Subcutaneous abdominal adipose tissue (tissue), 5 donors: Measurements from ENCODE around the gene TRMU.

Experiments
- H3K27ac ChIP-seq: one replicate; pipeline ENCODE4 v1.7.0; 2013; ENCODE audit warnings: low read depth, mild to moderate bottlenecking, inconsistent platforms, low read length, moderate library complexity
- H3K27me3 ChIP-seq, 5 donors: one replicate each; pipeline ENCODE4 v1.7.0; 2013; ENCODE audit warnings: low read length in 5 of 5, inconsistent platforms in 1 of 5; ENCODE audit not compliant: control insufficient read depth in 5 of 5, insufficient read depth in 4 of 5
- H3K36me3 ChIP-seq, 5 donors: one replicate each; pipeline ENCODE4 v1.7.0; 2013; ENCODE audit warnings: low read length in 5 of 5; ENCODE audit not compliant: control insufficient read depth in 5 of 5, insufficient read depth in 5 of 5
- H3K4me1 ChIP-seq, 5 donors: one replicate each; pipeline ENCODE4 v1.7.0; 2013; ENCODE audit warnings: low read length in 5 of 5, mild to moderate bottlenecking in 3 of 5, moderate library complexity in 1 of 5; ENCODE audit not compliant: control insufficient read depth in 5 of 5, insufficient read depth in 5 of 5
- H3K4me3 ChIP-seq, 5 donors: one replicate each; pipeline ENCODE4 v1.7.0; 2013; ENCODE audit warnings: low read length in 5 of 5, low read depth in 1 of 5
- H3K9ac ChIP-seq, 5 donors: one replicate each; pipeline ENCODE4 v1.7.0; 2013; ENCODE audit warnings: low read length in 5 of 5, mild to moderate bottlenecking in 4 of 5, moderate library complexity in 3 of 5
- H3K9me3 ChIP-seq, 5 donors: one replicate each; pipeline ENCODE4 v1.7.0; 2013; ENCODE audit warnings: low read length in 5 of 5; ENCODE audit not compliant: control insufficient read depth in 5 of 5
- donor health status: healthy.
- donor health status: healthy.
- donor health status: healthy.
- donor health status: healthy.
- donor health status: healthy.

Gene TRMU

DNA sequence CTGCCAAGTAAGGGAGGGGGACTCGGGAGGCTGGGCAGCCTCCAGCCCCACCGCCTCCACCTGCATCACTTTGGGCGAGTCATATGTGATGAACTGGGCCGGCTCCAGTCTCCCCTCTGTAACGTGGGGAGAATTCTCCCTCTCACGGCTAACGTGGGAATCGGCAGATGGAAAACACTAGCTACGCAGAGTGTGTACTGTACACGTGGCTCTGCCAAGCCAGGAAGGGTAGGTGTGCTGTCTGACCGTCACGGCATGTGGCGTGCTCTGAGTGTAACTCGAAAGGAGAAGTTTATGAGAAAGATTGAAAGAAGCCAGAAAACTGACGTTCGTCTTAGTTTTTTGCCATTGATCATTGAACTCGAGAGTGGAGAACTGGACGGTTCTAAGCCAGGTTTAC, 13.7 kb downstream of the TRMU start:
- Histone ChIP-seq H3K27ac (no peak overlapping the region), H3K27me3 (no peaks in the 10 kb centered on the region), H3K9me3 (no peaks in the 10 kb centered on the region), H3K4me3 (no peak overlapping the region), H3K36me3 (peaks cover 8 to 98% (median 90%) of the 10 kb centered on the region in 5 donors), H3K4me1 (no peaks in the 10 kb centered on the region), H3K9ac (no peak overlapping the region)

DNA sequence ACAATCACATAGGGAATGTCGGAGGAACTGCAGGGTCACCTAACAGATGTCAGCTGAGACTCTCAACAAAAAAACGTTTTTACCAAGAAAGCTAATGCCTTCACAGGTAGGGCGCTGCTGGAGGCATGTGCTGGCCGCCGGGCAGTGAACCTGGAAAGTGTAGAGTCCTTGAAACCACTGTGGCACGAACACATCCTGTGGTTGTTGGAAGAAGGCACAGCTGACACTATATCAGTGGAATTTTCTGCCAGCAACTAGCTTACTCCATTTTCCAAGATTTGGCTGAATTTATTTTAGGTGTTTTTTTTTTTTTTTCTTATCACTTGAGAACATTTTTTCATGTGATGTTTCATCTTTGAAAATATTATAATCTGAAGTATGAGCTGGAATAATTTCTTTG, 14.2 kb downstream of the TRMU start:
- no peak overlapping the region for H3K4me3 ChIP-seq
- H3K36me3 ChIP-seq: peaks cover 8 to 98% (median 91%) of the 10 kb centered on the region in 5 donors
- no peak overlapping the region for H3K9ac ChIP-seq
- no peaks in the 10 kb centered on the region for H3K4me1 ChIP-seq
- H3K9me3 ChIP-seq: no peaks in the 10 kb centered on the region
- no peak overlapping the region for H3K27ac ChIP-seq
- H3K27me3 ChIP-seq: no peaks in the 10 kb centered on the region

DNA sequence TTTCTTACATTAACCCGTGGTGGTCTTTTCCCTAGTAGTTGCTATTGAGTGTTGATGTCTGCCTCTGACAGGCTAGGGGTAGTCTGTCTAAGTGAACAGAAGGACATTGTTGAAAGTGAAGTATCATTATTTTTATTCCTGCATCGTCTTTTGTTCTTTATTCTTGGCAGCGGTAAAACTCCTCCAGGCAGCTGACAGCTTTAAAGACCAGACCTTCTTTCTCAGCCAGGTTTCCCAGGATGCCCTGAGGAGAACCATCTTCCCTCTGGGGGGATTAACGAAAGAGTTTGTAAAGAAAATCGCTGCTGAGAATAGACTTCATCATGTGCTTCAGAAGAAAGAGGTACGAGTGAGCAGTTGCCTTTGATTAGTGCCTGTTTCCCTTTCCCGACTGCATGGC, 14.6 kb downstream of the TRMU start:
- no peaks in the 10 kb centered on the region for H3K4me1 ChIP-seq
- no peak overlapping the region for H3K4me3 ChIP-seq
- H3K9me3 ChIP-seq: no peaks in the 10 kb centered on the region
- peaks cover 8 to 98% (median 88%) of the 10 kb centered on the region in 5 donors for H3K36me3 ChIP-seq
- no peak overlapping the region for H3K9ac ChIP-seq
- no peak overlapping the region for H3K27ac ChIP-seq
- no peaks in the 10 kb centered on the region for H3K27me3 ChIP-seq

GRCh38 chr22:46350646-46351045, 15.1 kb downstream of the TRMU start:
- Histone ChIP-seq H3K4me1 (no peaks in the 10 kb centered on the region), H3K27ac (no peak overlapping the region), H3K9ac (no peak overlapping the region), H3K9me3 (no peaks in the 10 kb centered on the region), H3K4me3 (no peak overlapping the region), H3K36me3 (peaks cover 8 to 97% (median 84%) of the 10 kb centered on the region in 5 donors), H3K27me3 (no peaks in the 10 kb centered on the region)

DNA sequence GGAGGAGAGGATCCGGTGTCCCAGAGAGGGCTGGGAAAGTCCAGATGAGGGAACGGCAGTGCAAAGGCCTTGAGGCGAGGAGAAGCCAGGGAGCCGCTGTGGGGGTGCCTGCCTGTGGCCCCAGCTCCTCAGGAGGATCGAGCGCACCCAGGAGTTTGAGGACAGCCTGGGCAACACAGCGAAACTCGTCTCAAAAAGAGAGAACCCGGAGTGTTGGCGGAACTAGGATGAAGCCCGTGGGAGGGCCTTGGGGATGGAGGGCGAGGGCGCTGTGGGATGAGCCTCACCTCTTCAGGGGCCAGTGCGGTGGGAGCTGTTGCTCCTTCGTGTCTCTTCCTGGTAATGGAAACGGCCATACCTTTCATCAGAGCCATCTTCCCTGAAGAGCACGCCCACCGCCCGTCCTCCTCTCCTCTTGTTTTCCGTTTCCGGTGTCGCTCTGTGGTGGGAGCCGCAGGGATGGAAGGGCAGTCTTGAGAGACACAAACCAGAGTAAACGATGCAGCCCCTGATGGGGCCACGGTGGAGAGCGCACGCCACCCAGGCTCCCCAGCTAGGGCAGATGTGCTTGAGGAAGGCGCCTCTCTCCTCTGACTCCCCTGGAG, 15.7 kb downstream of the TRMU start:
- no peak overlapping the region for H3K4me3 ChIP-seq
- H3K36me3 ChIP-seq: peaks cover 6 to 97% (median 87%) of the 10 kb centered on the region in 5 donors
- H3K27ac ChIP-seq: no peak overlapping the region
- no peaks in the 10 kb centered on the region for H3K9me3 ChIP-seq
- H3K4me1 ChIP-seq: no peaks in the 10 kb centered on the region
- no peak overlapping the region for H3K9ac ChIP-seq
- H3K27me3 ChIP-seq: no peaks in the 10 kb centered on the region

- Histone ChIP-seq H3K4me3 (no peak overlapping the region), H3K9ac (no peak overlapping the region), H3K27me3 (no peaks in the 10 kb centered on the region), H3K36me3 (peaks cover 4 to 97% (median 87%) of the 10 kb centered on the region in 5 donors), H3K9me3 (no peaks in the 10 kb centered on the region), H3K27ac (no peak overlapping the region), H3K4me1 (no peaks in the 10 kb centered on the region)
These were observed 16.3 kb downstream of the TRMU start for GRCh38 chr22:46351767-46352166.

GRCh38 chr22:46352276-46352675, 16.8 kb downstream of the TRMU start:
- Histone ChIP-seq H3K27ac (no peak overlapping the region), H3K9me3 (no peaks in the 10 kb centered on the region), H3K36me3 (peaks cover 4 to 98% (median 87%) of the 10 kb centered on the region in 5 donors), H3K27me3 (no peaks in the 10 kb centered on the region), H3K4me3 (no peak overlapping the region), H3K9ac (no peak overlapping the region), H3K4me1 (no peaks in the 10 kb centered on the region)

GRCh38 chr22:46352691-46353386, 17.3 kb downstream of the TRMU start:
- Histone ChIP-seq H3K4me1 (no peaks in the 10 kb centered on the region), H3K36me3 (peaks cover 4 to 97% (median 84%) of the 10 kb centered on the region in 5 donors), H3K27ac (no peak overlapping the region), H3K9ac (no peak overlapping the region), H3K9me3 (no peaks in the 10 kb centered on the region), H3K4me3 (no peak overlapping the region), H3K27me3 (no peaks in the 10 kb centered on the region)

DNA sequence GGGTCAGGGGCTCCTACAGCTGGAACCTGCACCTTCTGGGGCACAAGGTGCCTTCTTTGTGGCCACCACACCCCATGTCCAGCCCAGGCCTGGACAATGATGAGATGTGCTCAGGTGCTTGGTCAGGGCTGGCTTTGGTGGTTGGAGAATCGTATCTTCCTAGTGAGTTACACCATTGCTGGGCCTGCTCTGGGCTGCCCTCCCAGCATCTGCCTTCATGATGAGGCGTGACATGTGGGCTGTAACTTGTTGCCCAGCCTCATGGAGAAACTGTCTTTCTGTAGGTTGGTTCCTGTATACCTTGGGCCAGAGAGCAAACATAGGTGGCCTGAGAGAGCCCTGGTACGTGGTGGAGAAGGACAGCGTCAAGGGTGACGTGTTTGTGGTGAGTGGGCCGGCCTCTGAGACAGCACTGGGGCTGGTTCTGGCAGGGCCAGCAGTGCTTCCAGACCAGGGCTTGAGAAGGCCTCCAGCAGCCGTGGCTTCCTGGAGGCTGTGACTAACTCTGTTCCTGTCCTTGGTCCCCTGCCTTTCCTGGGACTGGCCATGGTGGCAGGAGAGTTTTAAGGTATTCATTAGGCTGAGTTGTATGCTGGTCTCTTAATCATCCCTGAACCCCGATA, 18.1 kb downstream of the TRMU start:
- no peak overlapping the region for H3K9ac ChIP-seq
- H3K4me3 ChIP-seq: no peak overlapping the region
- peaks cover 4 to 95% (median 83%) of the 10 kb centered on the region in 5 donors for H3K36me3 ChIP-seq
- no peaks in the 10 kb centered on the region for H3K27me3 ChIP-seq
- H3K9me3 ChIP-seq: no peaks in the 10 kb centered on the region
- H3K27ac ChIP-seq: no peak overlapping the region
- no peaks in the 10 kb centered on the region for H3K4me1 ChIP-seq
